Endothelial cell of umbilical vein (primary cell): ENCODE measurements around the gene FOXE1. TPM values are rescaled to one million over a fixed set of nuclear protein-coding genes. Genes with fewer than 3 reads are reported as not detected.

Source experiments
- Bru-seq: library from RNA; stranded (reverse); fragments of 400-500 nt; gene quantifications from one replicate; lab custom pipeline; 2021; lab: Mats Ljungman, UMichigan
- BruChase-seq, 2 experiments: library from RNA; stranded (reverse); fragments of 400-500 nt; gene quantifications; one replicate each; lab custom pipeline; 2021; lab: Mats Ljungman, UMichigan
- BruUV-seq: library from RNA; stranded (reverse); fragments of 400-500 nt; replicated peaks from 2 replicates; lab custom pipeline; 2021; lab: Mats Ljungman, UMichigan
- CTCF ChIA-PET: fragments of 300-600, 350-600 bp; sonication (Branson Sonifier 250); formaldehyde crosslinking; loops from one replicate; lab custom pipeline; 2021; ENCODE audit warnings: antibody characterized with exemption, inconsistent platforms; lab: Charles Lee
- POLR2A ChIA-PET: fragments of 300-600, 350-600 bp; sonication (Branson Sonifier 250); formaldehyde crosslinking; loops from one replicate; lab custom pipeline; 2021; ENCODE audit warnings: antibody characterized with exemption, inconsistent platforms; lab: Charles Lee
- DNase-seq: peaks from one replicate; pipeline ENCODE4 v3.0.0-alpha.2; 2011; ENCODE audit warnings: low read depth, low spot score
- FAIRE-seq: peaks from 2 replicates; lab custom pipeline; 2011; peaks lifted over from hg19 to GRCh38; lab: Jason Lieb, UNC
- H2AFZ ChIP-seq: 2 replicates; pipeline ENCODE4 v1.6.0; 2012; ENCODE audit warnings: low read depth, low read length, control low read depth, inconsistent platforms
- H3K27ac ChIP-seq: 2 replicates; pipeline ENCODE4 v1.5.1; 2011; ENCODE audit warnings: low read depth, mild to moderate bottlenecking, control low read depth, low read length, moderate library complexity; ENCODE audit not compliant: insufficient read depth
- H3K27me3 ChIP-seq, 2 experiments: 2 replicates each; pipeline versions ENCODE4 v1.6.0 to v1.6.1; 2011; ENCODE audit warnings: low read length in 2 of 2, mixed read lengths in 1 of 2; ENCODE audit not compliant: control insufficient read depth in 2 of 2, insufficient read depth in 2 of 2
- H3K36me3 ChIP-seq, 2 experiments: 2 replicates in 1 of 2; 3 replicates in 1 of 2; pipeline ENCODE4 v1.5.1; 2011; ENCODE audit warnings: low read length in 2 of 2, mild to moderate bottlenecking in 1 of 2, moderate library complexity in 1 of 2; ENCODE audit not compliant: control insufficient read depth in 2 of 2, insufficient read depth in 2 of 2; ENCODE audit errors: extremely low read depth in 1 of 2
- H3K4me1 ChIP-seq: 3 replicates; pipeline ENCODE4 v1.5.1; 2011; ENCODE audit warnings: mild to moderate bottlenecking, low read length; ENCODE audit not compliant: control insufficient read depth, insufficient read depth; ENCODE audit errors: extremely low read depth
- H3K4me2 ChIP-seq: 2 replicates; pipeline ENCODE4 v1.6.1; 2011; ENCODE audit warnings: low read length, control low read depth, mixed read lengths; ENCODE audit not compliant: insufficient read depth
- H3K4me3 ChIP-seq, 3 experiments: fragments of 200-600 bp in 1 of 3; sonication (generic), shearing (Covaris generic) in 1 of 3; replicated peaks in 1 of 3; 2 replicates each; pipeline ENCODE4 v1.5.1; 2011 to 2016; ENCODE audit warnings: control low read depth in 3 of 3, low read length in 3 of 3, mild to moderate bottlenecking in 2 of 3, inconsistent platforms in 1 of 3, low read depth in 1 of 3, moderate library complexity in 1 of 3; ENCODE audit not compliant: insufficient read depth in 1 of 3
- H3K79me2 ChIP-seq: 2 replicates; pipeline ENCODE4 v1.6.0; 2012; ENCODE audit warnings: low read length, inconsistent platforms; ENCODE audit not compliant: control insufficient read depth, insufficient read depth
- H3K9ac ChIP-seq: replicated peaks from 2 replicates; pipeline ENCODE3; 2011; ENCODE audit warnings: low read length, control low read depth; ENCODE audit not compliant: insufficient read depth; ENCODE audit errors: extremely low read depth
- H3K9me1 ChIP-seq: replicated peaks from 3 replicates; pipeline ENCODE4 v1.6.0; 2011; ENCODE audit warnings: mild to moderate bottlenecking, low read length; ENCODE audit not compliant: control insufficient read depth, insufficient read depth; ENCODE audit errors: extremely low read depth
- H3K9me3 ChIP-seq: replicated peaks from 2 replicates; pipeline ENCODE4 v1.5.1; 2012; ENCODE audit warnings: low read length, inconsistent platforms; ENCODE audit not compliant: control insufficient read depth, insufficient read depth
- H4K20me1 ChIP-seq: replicated peaks from 2 replicates; pipeline ENCODE3; 2011; ENCODE audit warnings: mild to moderate bottlenecking, low read length; ENCODE audit not compliant: control insufficient read depth, insufficient read depth; ENCODE audit errors: extremely low read depth
- CTCF ChIP-seq, 2 donors: IDR thresholded peaks; 1 replicate in 1 of 2; 2 replicates in 1 of 2; pipeline ENCODE4 v1.5.1; 2011; ENCODE audit warnings: low read length in 2 of 2, mild to moderate bottlenecking in 2 of 2, moderate library complexity in 2 of 2, control low read depth in 1 of 2, inconsistent platforms in 1 of 2, low read depth in 1 of 2; ENCODE audit not compliant: insufficient read depth in 1 of 2; ENCODE audit errors: extremely low read depth in 1 of 2
- EZH2 ChIP-seq: IDR thresholded peaks from 2 replicates; pipeline ENCODE4 v1.6.1; 2012; ENCODE audit warnings: borderline replicate concordance, low read depth, mild to moderate bottlenecking, moderate library complexity, low read length, inconsistent platforms; ENCODE audit not compliant: severe bottlenecking
- FOS ChIP-seq: IDR thresholded peaks from 2 replicates; pipeline ENCODE4 v1.6.1; 2011; ENCODE audit warnings: mild to moderate bottlenecking, low read length, moderate library complexity, borderline replicate concordance; ENCODE audit not compliant: insufficient read depth
- GATA2 ChIP-seq: IDR thresholded peaks from 2 replicates; pipeline ENCODE4 v1.7.0; 2011; ENCODE audit warnings: low read depth, mild to moderate bottlenecking, moderate library complexity, mixed read lengths, low read length; ENCODE audit not compliant: insufficient read length, insufficient read depth
- JUN ChIP-seq: IDR thresholded peaks from 2 replicates; pipeline ENCODE4 v1.6.1; 2011; ENCODE audit warnings: borderline replicate concordance, low read depth; ENCODE audit not compliant: insufficient read length, insufficient read depth
- MYC ChIP-seq: IDR thresholded peaks from one replicate; pipeline ENCODE4 v1.6.1; 2011; ENCODE audit warnings: mild to moderate bottlenecking, low read depth, low read length
- POLR2A ChIP-seq: IDR thresholded peaks from 2 replicates; pipeline ENCODE4 v1.6.1; 2012; ENCODE audit warnings: low read depth, mild to moderate bottlenecking, control low read depth, low read length
- POLR2AphosphoS5 ChIP-seq: IDR thresholded peaks from 2 replicates; pipeline ENCODE4 v1.6.1; 2012; ENCODE audit warnings: low read depth, mild to moderate bottlenecking, control low read depth, low read length, moderate library complexity; ENCODE audit not compliant: insufficient read depth
- dilution Hi-C: fragments of 300-500 bp; cut with MboI; formaldehyde crosslinking; loops from one replicate; pipeline ENCODE4 v1.15.0; 2019; ENCODE audit warnings: low sequenced_read_pairs; ENCODE audit not compliant: extremely low pct_ligation_motif_present
- intact Hi-C: fragments of 100-400 bp; cut with micrococcal nuclease; formaldehyde crosslinking; loops from one replicate; pipeline ENCODE4 v1.10.0; 2022
- long read RNA-seq: library from polyadenylated mRNA; stranded (forward); transcript quantifications from one replicate; pipeline ENCODE4 v2.0.0, GENCODE V29; 2021
- polyA minus RNA-seq, 3 experiments: library from RNA; depleted of rRNA, polyadenylated mRNA; stranded (reverse); fragments of >200 nt; gene quantifications; 1 replicate in 1 of 3; 2 replicates in 2 of 3; pipeline ENCODE4 v1.2.3, GENCODE V29; 2011
- polyA plus RNA-seq, 4 experiments: library from polyadenylated mRNA; depleted of rRNA in 3 of 4; stranded (reverse) in 3 of 4; unstranded in 1 of 4; fragments of >200 nt; gene quantifications; 2 replicates each; pipeline versions ENCODE4 v1.2.1 to v1.2.3, GENCODE V29; 2011 to 2012; ENCODE audit warnings: missing spikeins in 1 of 4
- total RNA-seq: library from RNA; stranded (reverse); gene quantifications from 2 replicates; pipeline ENCODE4 v1.2.3, GENCODE V29; 2021
- TF ChIP-seq, protein P1 (sequence below): IDR thresholded peaks from 2 replicates; pipeline ENCODE4 v1.6.1; 2011; ENCODE audit not compliant: insufficient read depth, insufficient read length

Gene FOXE1
- not detected in 2 replicates for total RNA-seq
- not detected in 2 replicates for polyA plus RNA-seq
- polyA plus RNA-seq (2011; cell fraction: cytosol; rRNA removed): not detected in 2 replicates
- not detected in 2 replicates for polyA plus RNA-seq (2011; cell fraction: nucleus; rRNA removed)
- not detected in 2 replicates for polyA plus RNA-seq (2012)
- not detected in 2 replicates for polyA minus RNA-seq
- 1.5 TPM for polyA minus RNA-seq (2011; cell fraction: cytosol; rRNA and poly(A)+ RNA removed)
- polyA minus RNA-seq (2011; cell fraction: nucleus; rRNA and poly(A)+ RNA removed): not detected in 2 replicates
- Bru-seq, nascent RNA: not detected
- BruChase-seq, experiment 1, labeled RNA remaining after a 6-hour chase: not detected
- not detected for BruChase-seq, experiment 2, labeled RNA remaining after a 2-hour chase
- long read RNA-seq: 0 reads

- dilution Hi-C loops (no loop called here), intact Hi-C loops (no loop called here)
- H3K9ac ChIP-seq: no peak within 1 kb of the TSS
- no peaks in the 10 kb centered on the region for H3K36me3 ChIP-seq
- TF ChIP-seq GATA2 (no peak), POLR2A (no peak), EZH2 (no peak), JUN (no peak), CTCF (IDR thresholded peaks at IDR 0.05; ENCODE audit: extremely low read depth in 1 of 2, insufficient read depth in 1 of 2, low read depth in 1 of 2, low read length in 2 of 2) (no peak), POLR2AphosphoS5 (no peak), FOS (no peak), MYC (no peak)
- TF ChIP-seq, protein P1, sequence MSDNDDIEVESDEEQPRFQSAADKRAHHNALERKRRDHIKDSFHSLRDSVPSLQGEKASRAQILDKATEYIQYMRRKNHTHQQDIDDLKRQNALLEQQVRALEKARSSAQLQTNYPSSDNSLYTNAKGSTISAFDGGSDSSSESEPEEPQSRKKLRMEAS: no peak
- H3K79me2 ChIP-seq: no peaks in the 10 kb centered on the region
- ChIA-PET CTCF (no interaction called here), POLR2A (no interaction called here)
- H3K9me1 ChIP-seq: no peaks in the 10 kb centered on the region
- H3K27ac ChIP-seq: no peak within 1 kb of the TSS
- H3K9me3 ChIP-seq: no peaks in the 10 kb centered on the region
- H3K27me3 ChIP-seq: peaks cover 85 to 99% of the 10 kb centered on the region in 2 experiments
- DNase-seq: no peak
- H3K4me2 ChIP-seq: no peak within 1 kb of the TSS
- peaks cover 2% of the 10 kb centered on the region for H4K20me1 ChIP-seq
- H2AFZ ChIP-seq: peak within 1 kb of the TSS; percentile 13
- BruUV-seq: no TSS peak
- H3K4me1 ChIP-seq: peaks cover 5% of the 10 kb centered on the region
- FAIRE-seq: no peak
- peak within 1 kb of the TSS in 1 of 3 experiments; percentile 8 for H3K4me3 ChIP-seq
Observed at GRCh38 chr9:97853056-97853843, at the start of gene FOXE1. Gene FOXE1, plus strand, starts transcription at chr9:97853226. Its CDS starts 689 bp downstream, at chr9:97853915.
